Mucosa of rectum (tissue), 2 donors: Measurements from ENCODE around the gene ZNF496.

Experiments
- H3K27ac ChIP-seq, 2 donors: one replicate each; pipeline ENCODE4 v1.7.0; 2013; ENCODE audit warnings: inconsistent platforms in 2 of 2, low read depth in 2 of 2, low read length in 2 of 2
- H3K27me3 ChIP-seq, 2 donors: one replicate each; pipeline ENCODE4 v1.7.0; 2013; ENCODE audit warnings: low read length in 2 of 2; ENCODE audit not compliant: control insufficient read depth in 2 of 2, insufficient read depth in 2 of 2
- H3K36me3 ChIP-seq, 2 donors: one replicate each; pipeline ENCODE4 v1.7.0; 2013; ENCODE audit warnings: low read length in 2 of 2; ENCODE audit not compliant: control insufficient read depth in 2 of 2, insufficient read depth in 2 of 2
- H3K4me1 ChIP-seq, 2 donors: one replicate each; pipeline ENCODE4 v1.7.0; 2013; ENCODE audit warnings: low read length in 2 of 2, mild to moderate bottlenecking in 1 of 2; ENCODE audit not compliant: control insufficient read depth in 2 of 2, insufficient read depth in 2 of 2
- H3K4me3 ChIP-seq, 2 donors: one replicate each; pipeline ENCODE4 v1.7.0; 2013; ENCODE audit warnings: low read length in 2 of 2
- H3K9ac ChIP-seq, 2 donors: one replicate each; pipeline ENCODE4 v1.7.0; 2013; ENCODE audit warnings: low read length in 2 of 2, low read depth in 1 of 2, mild to moderate bottlenecking in 1 of 2
- H3K9me3 ChIP-seq, 2 donors: one replicate each; pipeline ENCODE4 v1.7.0; 2013; ENCODE audit warnings: low read length in 2 of 2; ENCODE audit not compliant: control insufficient read depth in 2 of 2
- donor health status: healthy.
- donor health status: Normal muscosa, but diverticular disease.

Gene ZNF496

DNA sequence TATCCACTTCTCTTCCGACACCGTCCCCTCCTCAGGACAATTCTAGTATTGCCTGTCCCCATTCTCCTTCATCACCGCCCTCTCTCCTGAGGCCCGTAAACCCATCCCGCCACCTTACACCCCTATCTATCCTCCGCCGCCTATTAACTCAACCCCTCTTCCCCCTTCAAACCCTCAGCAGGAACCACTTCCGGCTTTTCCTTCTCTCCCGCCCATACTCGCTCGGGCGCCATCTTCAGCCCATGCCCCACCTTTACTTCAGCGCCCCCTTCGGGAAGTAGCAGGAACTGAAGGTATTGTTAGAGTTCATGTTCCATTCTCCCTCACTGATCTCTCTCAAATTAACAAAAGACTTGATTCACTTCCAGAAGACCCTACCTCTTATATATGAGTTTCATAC, 44.2 kb downstream of the ZNF496 start:
- Histone ChIP-seq H3K27ac (no peak overlapping the region), H3K36me3 (no peaks in the 10 kb centered on the region), H3K4me1 (no peaks in the 10 kb centered on the region), H3K27me3 (no peaks in the 10 kb centered on the region), H3K9me3 (peaks cover 0 to 2% of the 10 kb centered on the region in 2 donors), H3K9ac (no peak overlapping the region), H3K4me3 (no peak overlapping the region)

DNA sequence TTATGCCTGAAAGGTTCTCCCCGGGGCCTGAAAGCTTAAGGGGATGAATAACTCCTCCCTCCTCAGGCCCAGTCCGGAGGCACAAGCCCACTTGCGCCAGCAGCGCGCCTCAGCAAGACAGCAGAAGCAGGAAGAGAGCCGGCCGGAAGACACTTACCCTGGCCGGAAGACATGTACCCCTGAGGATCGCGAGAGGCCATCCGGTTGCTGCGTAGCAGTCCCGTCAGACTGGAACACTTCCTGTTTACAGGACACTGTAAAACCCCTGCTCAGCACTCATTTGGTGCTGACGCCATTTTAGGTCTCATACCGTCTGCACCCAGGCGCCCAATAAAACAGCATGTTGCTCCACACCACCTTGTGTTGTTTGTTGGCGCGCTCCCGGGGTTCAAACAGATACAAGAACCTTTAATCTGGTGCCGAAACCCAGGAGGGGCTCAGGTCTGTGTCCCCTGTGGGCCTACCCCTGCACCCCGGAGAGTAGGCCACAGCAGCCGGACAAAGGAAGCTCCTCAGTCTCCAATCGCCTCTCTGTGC, 45.5 kb downstream of the ZNF496 start:
- Histone ChIP-seq H3K9ac (no peak overlapping the region), H3K27ac (no peak overlapping the region), H3K4me3 (no peak overlapping the region), H3K4me1 (no peaks in the 10 kb centered on the region), H3K27me3 (no peaks in the 10 kb centered on the region), H3K36me3 (no peaks in the 10 kb centered on the region), H3K9me3 (peaks cover 0 to 2% of the 10 kb centered on the region in 2 donors)

DNA sequence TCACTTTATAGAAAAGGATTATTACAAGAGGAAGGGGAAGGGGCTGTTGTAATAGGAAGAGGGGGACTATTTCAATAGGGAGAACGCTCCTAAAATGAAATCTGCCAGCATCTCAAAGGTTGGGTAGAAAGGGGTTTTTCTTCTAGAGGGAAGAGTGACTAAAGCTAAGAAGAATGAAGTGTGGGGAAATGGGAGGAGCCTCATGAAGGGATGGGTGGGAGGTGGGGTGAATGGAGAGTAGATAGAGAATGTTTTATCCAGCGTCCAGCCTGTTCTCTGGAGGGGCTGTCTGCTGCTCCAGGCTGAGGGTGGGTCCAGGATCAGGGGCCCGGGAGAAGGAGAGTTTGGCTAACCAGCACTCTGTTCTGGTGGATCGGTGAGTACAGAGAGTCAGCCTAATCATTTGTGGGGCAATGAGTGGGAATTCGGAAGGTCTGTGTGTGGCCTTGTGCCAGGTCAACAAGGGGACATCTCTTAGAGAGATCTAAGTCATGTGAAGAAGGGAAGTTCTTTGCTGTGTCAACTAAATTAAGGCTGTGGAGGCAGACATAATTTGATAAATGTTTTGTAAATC, 50.6 kb downstream of the ZNF496 start:
- H3K9me3 ChIP-seq = peaks cover 0 to 2% of the 10 kb centered on the region in 2 donors

GRCh38 chr1:247277191-247277590, 54.5 kb downstream of the ZNF496 start:
- Histone ChIP-seq H3K36me3 (no peaks in the 10 kb centered on the region), H3K27me3 (no peaks in the 10 kb centered on the region), H3K27ac (no peak overlapping the region), H3K9ac (no peak overlapping the region), H3K4me3 (no peak overlapping the region), H3K9me3 (no peaks in the 10 kb centered on the region), H3K4me1 (peaks cover 0 to 2% of the 10 kb centered on the region in 2 donors)

More for the DNA sequence above, 50.6 kb downstream of the ZNF496 start:
- no peaks in the 10 kb centered on the region for H3K27me3 ChIP-seq
- H3K36me3 ChIP-seq = no peaks in the 10 kb centered on the region
- H3K9ac ChIP-seq = no peak overlapping the region
- no peaks in the 10 kb centered on the region for H3K4me1 ChIP-seq
- no peak overlapping the region for H3K4me3 ChIP-seq
- no peak overlapping the region for H3K27ac ChIP-seq

GRCh38 chr1:247274605-247275256, 56.9 kb downstream of the ZNF496 start:
- no peaks in the 10 kb centered on the region for H3K36me3 ChIP-seq
- H3K27me3 ChIP-seq = no peaks in the 10 kb centered on the region
- H3K9me3 ChIP-seq = no peaks in the 10 kb centered on the region
- no peak overlapping the region for H3K4me3 ChIP-seq
- H3K4me1 ChIP-seq = peaks cover 0 to 2% of the 10 kb centered on the region in 2 donors
- H3K9ac ChIP-seq = no peak overlapping the region
- no peak overlapping the region for H3K27ac ChIP-seq

- no peak overlapping the region for H3K9ac ChIP-seq
- no peak overlapping the region for H3K4me3 ChIP-seq
- no peak overlapping the region for H3K27ac ChIP-seq
Observed at GRCh38 chr1:247273013-247273412, 58.7 kb downstream of the ZNF496 start.

GRCh38 chr1:247270003-247270402, 61.7 kb downstream of the ZNF496 start:
- Histone ChIP-seq H3K9ac (no peak overlapping the region), H3K9me3 (no peaks in the 10 kb centered on the region), H3K4me1 (peaks cover 0 to under 1% of the 10 kb centered on the region in 2 donors), H3K36me3 (no peaks in the 10 kb centered on the region), H3K4me3 (no peak overlapping the region), H3K27me3 (no peaks in the 10 kb centered on the region), H3K27ac (no peak overlapping the region)

More at GRCh38 chr1:247273013-247273412, 58.7 kb downstream of the ZNF496 start:
- Histone ChIP-seq H3K9me3 (no peaks in the 10 kb centered on the region), H3K27me3 (no peaks in the 10 kb centered on the region), H3K4me1 (peaks cover 0 to 2% of the 10 kb centered on the region in 2 donors), H3K36me3 (no peaks in the 10 kb centered on the region)

- H3K9ac ChIP-seq = no peak overlapping the region
- H3K9me3 ChIP-seq = no peaks in the 10 kb centered on the region
- H3K4me3 ChIP-seq = no peak overlapping the region
- no peaks in the 10 kb centered on the region for H3K36me3 ChIP-seq
- no peak overlapping the region for H3K27ac ChIP-seq
- H3K27me3 ChIP-seq = no peaks in the 10 kb centered on the region
- no peaks in the 10 kb centered on the region for H3K4me1 ChIP-seq
Observed at GRCh38 chr1:247269133-247269532, 62.5 kb downstream of the ZNF496 start.

- no peaks in the 10 kb centered on the region for H3K27me3 ChIP-seq
- no peaks in the 10 kb centered on the region for H3K36me3 ChIP-seq
- H3K4me3 ChIP-seq = no peak overlapping the region
- no peaks in the 10 kb centered on the region for H3K9me3 ChIP-seq
- H3K9ac ChIP-seq = no peak overlapping the region
- H3K4me1 ChIP-seq = no peaks in the 10 kb centered on the region
- no peak overlapping the region for H3K27ac ChIP-seq
Observed at GRCh38 chr1:247268390-247269045, 63.1 kb downstream of the ZNF496 start.

DNA sequence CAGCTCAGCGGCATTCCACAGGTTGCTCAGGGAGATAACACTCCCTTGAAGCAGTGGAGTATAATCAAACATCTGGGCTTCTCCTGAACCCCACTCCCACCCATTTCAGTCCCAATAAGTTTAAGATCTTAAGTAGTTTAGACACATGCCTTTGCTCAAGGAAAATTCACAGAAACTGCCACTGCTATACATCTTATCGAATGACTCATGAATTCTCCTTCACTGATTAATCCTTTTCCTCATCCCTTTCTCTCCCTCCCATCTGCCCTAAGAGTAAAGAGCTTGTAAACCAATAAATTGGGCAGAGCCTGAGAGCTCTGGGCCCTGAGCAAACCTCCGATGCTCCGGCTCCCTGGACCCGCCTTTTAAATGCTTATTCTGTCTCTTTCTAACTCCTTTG, 65.6 kb downstream of the ZNF496 start:
- Histone ChIP-seq H3K4me1 (no peaks in the 10 kb centered on the region), H3K9me3 (no peaks in the 10 kb centered on the region), H3K9ac (no peak overlapping the region), H3K27me3 (no peaks in the 10 kb centered on the region), H3K36me3 (no peaks in the 10 kb centered on the region), H3K27ac (no peak overlapping the region), H3K4me3 (no peak overlapping the region)
